ENCODE results near the gene COQ5. TPM values are rescaled to one million over a fixed set of nuclear protein-coding genes. Genes with fewer than 3 reads are reported as not detected.

Gene COQ5
- total and polyA plus RNA-seq, 4 donors, result 25.0 to 33.6 (median 30.6) TPM

DNA sequence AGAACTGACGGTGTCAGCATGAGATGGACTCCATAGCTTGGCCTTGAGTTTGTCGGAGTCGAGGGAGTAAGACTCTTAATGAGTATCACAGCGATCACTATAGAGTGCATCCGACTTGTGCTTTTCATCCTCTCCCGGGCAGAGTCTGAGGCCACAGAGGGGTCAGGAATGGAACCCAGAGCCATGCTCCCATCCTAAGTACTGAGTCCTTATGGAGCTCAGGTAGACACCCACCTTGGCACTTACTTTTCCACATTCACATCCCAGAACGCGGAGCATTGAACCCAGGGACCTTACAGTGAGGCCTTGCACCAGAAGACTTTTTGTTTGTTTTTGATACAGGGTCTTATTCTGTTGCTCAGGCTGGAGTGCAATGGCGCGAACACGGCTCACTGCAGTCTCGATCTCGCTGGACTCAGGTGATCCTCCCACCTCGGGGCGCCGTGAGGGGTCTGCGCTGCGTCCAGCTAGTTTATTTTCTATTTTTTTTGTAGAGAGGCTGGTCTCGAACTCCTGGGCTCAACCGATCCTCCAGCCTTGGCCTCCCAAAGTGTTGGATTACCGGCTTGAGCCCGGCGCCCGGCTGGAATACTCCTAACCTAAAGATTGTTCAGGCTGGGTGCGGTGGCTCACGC is 58.7 kb downstream of the COQ5 start (continued):
- TF ChIP-seq FOXA1 (IDR thresholded peaks at IDR 0.05), result no peak

DNA sequence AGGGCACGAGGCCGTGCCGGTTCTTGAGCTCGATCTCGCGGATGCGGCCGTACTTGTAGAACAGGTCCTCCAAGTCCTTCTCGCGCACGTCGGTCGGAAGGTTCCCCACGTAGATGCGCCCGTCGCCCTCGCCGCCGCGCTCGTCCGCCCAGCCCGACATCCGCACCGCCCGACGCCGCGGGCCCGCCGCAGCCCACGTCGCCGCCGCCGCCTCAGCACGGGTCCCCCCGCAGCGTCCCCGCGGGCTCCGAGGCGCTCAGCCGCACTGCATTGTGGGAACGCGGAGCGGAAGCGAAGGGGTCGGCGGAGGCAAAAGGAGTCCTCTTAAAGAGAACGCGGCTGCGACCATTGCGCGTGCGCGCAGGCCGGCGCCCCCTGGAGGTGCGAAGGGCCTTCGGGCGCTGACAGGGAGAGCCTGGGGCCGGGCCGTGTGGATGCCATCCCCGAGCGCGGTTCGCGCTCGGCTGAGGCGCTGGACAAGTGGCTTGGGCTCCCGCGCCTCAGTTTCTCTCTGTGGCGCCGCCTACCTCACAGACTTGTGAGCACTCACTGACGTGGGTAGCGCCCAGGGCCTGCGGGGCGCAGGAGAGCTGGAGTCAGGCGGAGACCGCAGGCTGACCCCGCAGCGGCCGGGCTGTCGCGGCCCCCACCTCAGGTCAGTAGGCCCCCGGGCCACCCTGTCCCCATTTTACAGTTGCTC is 59.4 kb downstream of the COQ5 start, which contains the start of gene SRSF9:
TSS of gene SRSF9 (minus strand) at position 299 of the 700 bp plus-strand sequence. CDS start at position 160, 139 bp downstream.
- WGBS, result under 1% methylated on average over 88 of the region's 88 CpGs
- Histone ChIP-seq H3K27ac (ENCODE audit: low read depth in 1 of 2, low read length in 2 of 2) (peak within 1 kb of the TSS; percentile 89 to 92), H3K36me3 (ENCODE audit: control insufficient read depth in 4 of 4, insufficient read depth in 3 of 4, low read depth in 1 of 4, low read length in 3 of 4) (peaks cover 0 to 15% (median 11%) of the 10 kb centered on the region in 4 donors), H3K4me3 (ENCODE audit: low read depth in 1 of 3, low read length in 3 of 3) (peak within 1 kb of the TSS; percentile 85 to 96 (median 86)), H3K9ac (ENCODE audit: low read depth in 1 of 2, low read length in 2 of 2) (peak within 1 kb of the TSS; percentile 64 to 72), H3K27me3 (ENCODE audit: control insufficient read depth in 4 of 4, insufficient read depth in 4 of 4, low read length in 3 of 4) (no peaks in the 10 kb centered on the region), H3K9me3 (ENCODE audit: control insufficient read depth in 4 of 4, low read length in 3 of 4) (no peaks in the 10 kb centered on the region), H3K4me1 (ENCODE audit: control insufficient read depth in 4 of 4, insufficient read depth in 4 of 4, low read length in 3 of 4) (peaks cover 0 to 29% (median 17%) of the 10 kb centered on the region in 4 donors)
- TF ChIP-seq GABPA (IDR thresholded peaks at IDR 0.05 in 1 of 2, conservative IDR thresholded peaks at IDR 0.05 in 1 of 2), result peak in 1 of 2 donors; percentile 82
- TF ChIP-seq, protein P1, sequence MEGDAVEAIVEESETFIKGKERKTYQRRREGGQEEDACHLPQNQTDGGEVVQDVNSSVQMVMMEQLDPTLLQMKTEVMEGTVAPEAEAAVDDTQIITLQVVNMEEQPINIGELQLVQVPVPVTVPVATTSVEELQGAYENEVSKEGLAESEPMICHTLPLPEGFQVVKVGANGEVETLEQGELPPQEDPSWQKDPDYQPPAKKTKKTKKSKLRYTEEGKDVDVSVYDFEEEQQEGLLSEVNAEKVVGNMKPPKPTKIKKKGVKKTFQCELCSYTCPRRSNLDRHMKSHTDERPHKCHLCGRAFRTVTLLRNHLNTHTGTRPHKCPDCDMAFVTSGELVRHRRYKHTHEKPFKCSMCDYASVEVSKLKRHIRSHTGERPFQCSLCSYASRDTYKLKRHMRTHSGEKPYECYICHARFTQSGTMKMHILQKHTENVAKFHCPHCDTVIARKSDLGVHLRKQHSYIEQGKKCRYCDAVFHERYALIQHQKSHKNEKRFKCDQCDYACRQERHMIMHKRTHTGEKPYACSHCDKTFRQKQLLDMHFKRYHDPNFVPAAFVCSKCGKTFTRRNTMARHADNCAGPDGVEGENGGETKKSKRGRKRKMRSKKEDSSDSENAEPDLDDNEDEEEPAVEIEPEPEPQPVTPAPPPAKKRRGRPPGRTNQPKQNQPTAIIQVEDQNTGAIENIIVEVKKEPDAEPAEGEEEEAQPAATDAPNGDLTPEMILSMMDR (IDR thresholded peaks at IDR 0.05; ENCODE audit: low read depth, low read length, missing input control), result peak; percentile 87
- TF ChIP-seq FOXA1 (IDR thresholded peaks at IDR 0.05), result no peak
- TF ChIP-seq RXRA (IDR thresholded peaks at IDR 0.05), result peak; percentile 5 to 43
- peak; percentile 38 to 63 for TF ChIP-seq RAD21 (IDR thresholded peaks at IDR 0.05)
- no peak for TF ChIP-seq SP1 (IDR thresholded peaks at IDR 0.05)
- TF ChIP-seq, protein P2, sequence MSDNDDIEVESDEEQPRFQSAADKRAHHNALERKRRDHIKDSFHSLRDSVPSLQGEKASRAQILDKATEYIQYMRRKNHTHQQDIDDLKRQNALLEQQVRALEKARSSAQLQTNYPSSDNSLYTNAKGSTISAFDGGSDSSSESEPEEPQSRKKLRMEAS (IDR thresholded peaks at IDR 0.05), result peak; percentile 45
- TF ChIP-seq YY1 (IDR thresholded peaks at IDR 0.05), result peak; percentile 83
- peak; percentile 96 for DNase-seq (ENCODE audit: low spot score)

DNA sequence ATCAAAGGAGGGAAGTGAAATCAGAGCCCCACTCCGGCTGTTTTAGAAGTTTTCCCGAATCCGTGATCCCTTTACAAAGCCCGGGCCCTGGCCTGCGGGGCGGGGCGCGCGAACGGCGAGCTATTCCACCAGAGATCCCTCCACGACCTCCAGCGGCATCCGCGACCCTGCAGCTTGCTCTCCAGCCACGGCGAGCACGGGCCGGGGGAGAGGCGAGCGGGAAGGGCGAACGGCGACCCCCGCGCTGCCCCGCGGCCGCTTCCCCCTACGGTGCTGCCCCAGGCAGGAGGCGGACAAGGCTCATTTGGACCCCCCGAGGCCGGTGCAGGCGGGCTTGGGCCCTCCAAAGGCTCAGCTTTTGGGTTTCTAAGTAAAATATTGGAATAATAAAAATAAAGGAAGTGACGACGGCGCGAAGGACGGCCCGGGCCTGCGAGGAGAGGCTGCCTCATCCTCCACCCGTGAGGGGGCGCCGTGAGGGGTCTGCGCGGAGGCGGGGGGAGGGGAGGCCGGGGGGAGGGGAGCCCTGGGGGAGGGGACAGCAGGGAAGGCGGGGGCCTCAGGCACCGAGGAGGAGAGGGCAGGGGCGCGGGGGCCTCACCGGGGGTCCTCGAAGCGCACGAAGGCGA is 60.0 kb downstream of the COQ5 start:
- Histone ChIP-seq H3K4me1 (ENCODE audit: control insufficient read depth in 4 of 4, insufficient read depth in 4 of 4, low read length in 3 of 4) (peaks cover 0 to 29% (median 17%) of the 10 kb centered on the region in 4 donors), H3K4me3 (ENCODE audit: low read depth in 1 of 3, low read length in 3 of 3) (peak overlapping the region; percentile 85 to 96 (median 86)), H3K27ac (ENCODE audit: low read depth in 1 of 2, low read length in 2 of 2) (peak overlapping the region; percentile 89 to 92), H3K9me3 (ENCODE audit: control insufficient read depth in 4 of 4, low read length in 3 of 4) (no peaks in the 10 kb centered on the region), H3K9ac (ENCODE audit: low read depth in 1 of 2, low read length in 2 of 2) (peak overlapping the region; percentile 64 to 72), H3K27me3 (ENCODE audit: control insufficient read depth in 4 of 4, insufficient read depth in 4 of 4, low read length in 3 of 4) (no peaks in the 10 kb centered on the region), H3K36me3 (ENCODE audit: control insufficient read depth in 4 of 4, insufficient read depth in 3 of 4, low read depth in 1 of 4, low read length in 3 of 4) (peaks cover 2 to 22% (median 17%) of the 10 kb centered on the region in 4 donors)
- WGBS, result under 1% methylated on average over 57 of the region's 57 CpGs
- DNase-seq (ENCODE audit: low spot score), result peak; percentile 65
- no peak for TF ChIP-seq HNF4A (conservative IDR thresholded peaks at IDR 0.05)
- TF ChIP-seq NR2F2 (IDR thresholded peaks at IDR 0.05), result peak; percentile 47

DNA sequence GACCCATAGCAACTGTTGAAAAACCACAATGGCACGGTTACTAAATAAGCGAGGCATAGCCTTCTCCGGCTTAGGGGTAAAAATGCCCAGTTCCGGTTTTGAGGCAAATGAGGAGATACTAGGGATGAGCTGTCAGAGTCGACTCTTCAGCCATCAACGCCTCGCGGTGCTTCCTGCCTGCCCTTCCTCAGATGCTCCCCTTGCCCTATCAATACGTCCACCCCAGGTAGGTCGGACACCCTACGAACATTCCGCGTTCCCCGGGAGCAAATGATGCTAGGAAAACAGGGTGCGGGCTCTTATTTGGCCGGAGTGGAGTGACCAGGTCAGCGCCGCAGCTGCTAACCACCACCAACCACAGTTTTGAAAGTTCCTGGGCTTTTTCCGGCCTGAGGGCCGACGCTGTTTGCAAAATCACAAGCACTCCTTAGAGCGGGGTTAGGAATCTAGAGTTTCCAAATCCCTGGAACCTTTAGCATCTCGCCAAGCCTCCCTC is 60.6 kb downstream of the COQ5 start:
- 2% methylated on average over 23 of the region's 23 CpGs for WGBS
- Histone ChIP-seq H3K27me3 (ENCODE audit: control insufficient read depth in 4 of 4, insufficient read depth in 4 of 4, low read length in 3 of 4) (no peaks in the 10 kb centered on the region), H3K4me1 (ENCODE audit: control insufficient read depth in 4 of 4, insufficient read depth in 4 of 4, low read length in 3 of 4) (peaks cover 0 to 29% (median 17%) of the 10 kb centered on the region in 4 donors), H3K9me3 (ENCODE audit: control insufficient read depth in 4 of 4, low read length in 3 of 4) (no peaks in the 10 kb centered on the region), H3K4me3 (ENCODE audit: low read depth in 1 of 3, low read length in 3 of 3) (peak overlapping the region; percentile 55 to 96 (median 85)), H3K27ac (ENCODE audit: low read depth in 1 of 2, low read length in 2 of 2) (peak overlapping the region; percentile 89 to 92), H3K9ac (ENCODE audit: low read depth in 1 of 2, low read length in 2 of 2) (peak overlapping the region; percentile 64 to 72), H3K36me3 (ENCODE audit: control insufficient read depth in 4 of 4, insufficient read depth in 3 of 4, low read depth in 1 of 4, low read length in 3 of 4) (peaks cover 2 to 28% (median 23%) of the 10 kb centered on the region in 4 donors)
- DNase-seq (ENCODE audit: low spot score), result peak; percentile 48
- TF ChIP-seq GABPA (IDR thresholded peaks at IDR 0.05 in 1 of 2, conservative IDR thresholded peaks at IDR 0.05 in 1 of 2) (no peak), YY1 (IDR thresholded peaks at IDR 0.05) (peak; percentile 30), RXRA (IDR thresholded peaks at IDR 0.05) (peak in 1 of 2 donors; percentile 28)
